Measurements from ENCODE around the gene MARCHF7.
"Not testable (repeated sequence)": the region's sequence is repeated elsewhere in the genome, so short reads cannot be mapped to it uniquely, and the experiment has no call there.

Gene MARCHF7

GRCh38 chr2:159742846-159743245, 30.5 kb downstream of the MARCHF7 start:
- Histone ChIP-seq H3K79me2 (ENCODE audit: control insufficient read depth, insufficient read depth, low read length, unreplicated experiment) (peaks cover 81% of the 10 kb centered on the region), H3K4me3 (ENCODE audit: low read depth, low read length) (no peak overlapping the region), H3K36me3 (ENCODE audit: insufficient read depth, low read length) (peaks cover 55% of the 10 kb centered on the region), H3K27ac (ENCODE audit: low read depth, low read length) (no peak overlapping the region), H2AFZ (ENCODE audit: low read length, unreplicated experiment) (no peak overlapping the region), H3K4me1 (ENCODE audit: control insufficient read depth, insufficient read depth, low read length, unreplicated experiment) (peaks cover 5% of the 10 kb centered on the region), H3K27me3 (ENCODE audit: insufficient read depth, low read length) (no peaks in the 10 kb centered on the region)

DNA sequence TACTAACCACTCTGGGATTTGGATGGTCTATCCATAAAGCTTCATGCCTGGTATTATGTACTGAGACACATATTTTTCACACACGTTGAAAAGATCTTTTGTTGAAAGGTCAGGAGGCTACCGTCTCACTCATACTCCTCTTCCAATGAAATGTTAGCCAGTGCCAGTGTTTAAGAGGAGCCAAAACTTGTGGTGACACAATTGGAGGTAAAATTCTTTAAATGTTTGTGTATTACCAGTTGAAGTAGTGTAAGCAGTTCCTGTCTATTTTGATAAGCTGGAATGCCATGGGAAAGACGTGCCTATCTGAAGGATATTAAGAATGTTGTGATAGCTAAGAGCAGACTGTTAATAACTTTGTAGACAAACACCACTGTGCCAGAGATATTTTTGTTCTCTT, 32.1 kb downstream of the MARCHF7 start:
- Histone ChIP-seq H2AFZ (ENCODE audit: low read length, unreplicated experiment) (no peak overlapping the region), H3K79me2 (ENCODE audit: control insufficient read depth, insufficient read depth, low read length, unreplicated experiment) (peaks cover 74% of the 10 kb centered on the region), H3K36me3 (ENCODE audit: insufficient read depth, low read length) (peaks cover 60% of the 10 kb centered on the region), H3K27ac (ENCODE audit: low read depth, low read length) (peak overlapping the region; percentile 25), H3K4me3 (ENCODE audit: low read depth, low read length) (no peak overlapping the region), H3K4me1 (ENCODE audit: control insufficient read depth, insufficient read depth, low read length, unreplicated experiment) (peaks cover 5% of the 10 kb centered on the region), H3K27me3 (ENCODE audit: insufficient read depth, low read length) (no peaks in the 10 kb centered on the region)

DNA sequence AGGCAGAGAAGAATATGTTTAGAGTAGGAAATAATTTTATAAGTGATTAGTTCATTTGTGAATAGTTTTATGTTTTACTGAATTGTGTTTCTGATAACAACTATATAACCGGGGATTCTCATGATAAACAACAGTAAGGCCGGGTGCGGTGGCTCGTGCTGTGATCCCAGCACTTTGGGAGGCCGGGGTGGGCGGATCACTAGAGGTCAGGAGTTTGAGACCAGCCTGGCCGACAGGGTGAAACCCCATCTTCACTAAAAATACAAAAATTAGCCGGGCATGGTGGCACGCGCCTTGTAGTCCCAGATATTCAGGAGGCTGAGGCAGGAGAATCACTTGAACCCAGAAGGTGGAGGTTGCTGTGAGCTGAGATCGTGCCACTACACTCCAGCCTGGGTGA, 32.9 kb downstream of the MARCHF7 start:
- not testable (repeated sequence) for H3K4me1 ChIP-seq (ENCODE audit: control insufficient read depth, insufficient read depth, low read length, unreplicated experiment); H3K27me3 ChIP-seq (ENCODE audit: insufficient read depth, low read length); H3K4me3 ChIP-seq (ENCODE audit: low read depth, low read length); H2AFZ ChIP-seq (ENCODE audit: low read length, unreplicated experiment)
- Histone ChIP-seq H3K36me3 (ENCODE audit: insufficient read depth, low read length) (peaks cover 52% of the 10 kb centered on the region), H3K27ac (ENCODE audit: low read depth, low read length) (peak overlapping the region; percentile 25; the same call in 1 of the 2 replicates), H3K79me2 (ENCODE audit: control insufficient read depth, insufficient read depth, low read length, unreplicated experiment) (peaks cover 72% of the 10 kb centered on the region)

GRCh38 chr2:159748089-159748488, 35.8 kb downstream of the MARCHF7 start:
- peaks cover 71% of the 10 kb centered on the region for H3K79me2 ChIP-seq (ENCODE audit: control insufficient read depth, insufficient read depth, low read length, unreplicated experiment)
- H3K36me3 ChIP-seq (ENCODE audit: insufficient read depth, low read length) = peaks cover 59% of the 10 kb centered on the region
- H3K27ac ChIP-seq (ENCODE audit: low read depth, low read length) = no peak overlapping the region
- H2AFZ ChIP-seq (ENCODE audit: low read length, unreplicated experiment) = no peak overlapping the region
- H3K4me3 ChIP-seq (ENCODE audit: low read depth, low read length) = no peak overlapping the region
- peaks cover 5% of the 10 kb centered on the region for H3K4me1 ChIP-seq (ENCODE audit: control insufficient read depth, insufficient read depth, low read length, unreplicated experiment)
- H3K27me3 ChIP-seq (ENCODE audit: insufficient read depth, low read length) = no peaks in the 10 kb centered on the region

DNA sequence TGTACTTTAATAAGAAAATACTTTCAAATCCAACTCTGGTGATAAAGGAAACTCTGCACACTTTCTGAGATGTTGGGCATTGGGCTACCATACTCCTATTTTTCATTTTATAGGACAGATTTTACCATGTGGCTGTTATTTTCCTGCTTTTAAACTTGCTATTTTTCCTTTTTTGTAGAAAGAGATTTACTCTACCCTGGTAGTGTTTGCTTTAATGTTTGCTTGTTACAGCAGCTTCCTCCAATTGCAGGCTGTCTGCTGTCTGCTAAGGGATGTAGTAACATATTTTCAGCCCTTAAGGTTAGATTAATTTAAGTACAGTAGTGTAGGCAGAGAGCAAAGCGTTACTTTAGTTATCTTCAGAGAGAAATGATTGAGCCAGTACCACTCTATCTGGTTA, 38.6 kb downstream of the MARCHF7 start:
- H3K79me2 ChIP-seq (ENCODE audit: control insufficient read depth, insufficient read depth, low read length, unreplicated experiment) = peaks cover 78% of the 10 kb centered on the region
- no peak overlapping the region for H3K27ac ChIP-seq (ENCODE audit: low read depth, low read length)
- peaks cover 59% of the 10 kb centered on the region for H3K36me3 ChIP-seq (ENCODE audit: insufficient read depth, low read length)
- H2AFZ ChIP-seq (ENCODE audit: low read length, unreplicated experiment) = no peak overlapping the region
- H3K4me3 ChIP-seq (ENCODE audit: low read depth, low read length) = no peak overlapping the region
- no peaks in the 10 kb centered on the region for H3K4me1 ChIP-seq (ENCODE audit: control insufficient read depth, insufficient read depth, low read length, unreplicated experiment)
- no peaks in the 10 kb centered on the region for H3K27me3 ChIP-seq (ENCODE audit: insufficient read depth, low read length)

DNA sequence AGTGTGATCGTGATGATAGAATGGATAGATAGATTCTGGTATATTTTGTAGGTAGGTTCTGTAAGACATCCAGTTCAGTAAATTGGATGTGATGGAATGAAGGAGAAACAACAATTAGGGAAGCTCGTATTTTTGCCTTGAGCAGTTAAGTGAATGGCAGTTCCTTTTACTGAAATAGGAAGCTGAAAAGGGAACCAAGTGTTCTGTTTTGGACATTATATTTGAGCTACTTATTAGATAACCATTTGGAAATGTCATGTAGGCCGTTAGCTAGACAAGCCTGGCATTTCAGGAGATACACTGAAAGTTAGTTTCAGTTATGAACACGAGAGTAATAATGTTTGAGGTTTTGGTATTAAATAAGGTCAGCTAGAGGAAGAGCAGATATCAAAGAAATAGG, 41.5 kb downstream of the MARCHF7 start:
- no peak overlapping the region for H3K27ac ChIP-seq (ENCODE audit: low read depth, low read length)
- peaks cover 10% of the 10 kb centered on the region for H3K4me1 ChIP-seq (ENCODE audit: control insufficient read depth, insufficient read depth, low read length, unreplicated experiment)
- H3K4me3 ChIP-seq (ENCODE audit: low read depth, low read length) = no peak overlapping the region
- H3K27me3 ChIP-seq (ENCODE audit: insufficient read depth, low read length) = no peaks in the 10 kb centered on the region
- peaks cover 40% of the 10 kb centered on the region for H3K36me3 ChIP-seq (ENCODE audit: insufficient read depth, low read length)
- H2AFZ ChIP-seq (ENCODE audit: low read length, unreplicated experiment) = no peak overlapping the region
- H3K79me2 ChIP-seq (ENCODE audit: control insufficient read depth, insufficient read depth, low read length, unreplicated experiment) = peaks cover 77% of the 10 kb centered on the region

GRCh38 chr2:159755014-159755413, 42.7 kb downstream of the MARCHF7 start:
- Histone ChIP-seq H3K27me3 (ENCODE audit: insufficient read depth, low read length) (no peaks in the 10 kb centered on the region), H3K4me3 (ENCODE audit: low read depth, low read length) (no peak overlapping the region), H3K36me3 (ENCODE audit: insufficient read depth, low read length) (peaks cover 49% of the 10 kb centered on the region), H3K4me1 (ENCODE audit: control insufficient read depth, insufficient read depth, low read length, unreplicated experiment) (peaks cover 10% of the 10 kb centered on the region), H2AFZ (ENCODE audit: low read length, unreplicated experiment) (no peak overlapping the region), H3K79me2 (ENCODE audit: control insufficient read depth, insufficient read depth, low read length, unreplicated experiment) (peaks cover 79% of the 10 kb centered on the region), H3K27ac (ENCODE audit: low read depth, low read length) (no peak overlapping the region)

DNA sequence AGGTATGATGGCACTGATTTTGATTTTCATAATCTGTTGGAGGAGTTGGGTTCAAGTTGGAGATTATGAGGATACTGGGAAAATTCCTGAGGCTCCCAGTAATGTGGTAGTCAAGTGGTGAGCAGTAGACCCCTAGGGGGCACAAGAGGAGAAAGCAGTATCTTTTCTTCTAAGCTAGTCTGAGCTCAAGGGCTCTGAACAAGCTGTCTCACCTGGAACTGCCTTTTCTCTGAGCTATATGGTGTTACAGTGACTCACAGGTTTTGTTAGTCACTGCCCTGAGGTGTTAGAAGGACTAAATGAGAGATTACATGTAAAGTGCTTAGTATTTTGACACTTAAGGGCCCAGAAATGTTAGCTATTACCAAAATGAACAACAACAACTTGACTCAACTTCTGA, 43.5 kb downstream of the MARCHF7 start:
- no peak overlapping the region for H2AFZ ChIP-seq (ENCODE audit: low read length, unreplicated experiment)
- H3K36me3 ChIP-seq (ENCODE audit: insufficient read depth, low read length) = peaks cover 54% of the 10 kb centered on the region
- H3K27ac ChIP-seq (ENCODE audit: low read depth, low read length) = no peak overlapping the region
- H3K79me2 ChIP-seq (ENCODE audit: control insufficient read depth, insufficient read depth, low read length, unreplicated experiment) = peaks cover 77% of the 10 kb centered on the region
- no peak overlapping the region for H3K4me3 ChIP-seq (ENCODE audit: low read depth, low read length)
- peaks cover 10% of the 10 kb centered on the region for H3K4me1 ChIP-seq (ENCODE audit: control insufficient read depth, insufficient read depth, low read length, unreplicated experiment)
- no peaks in the 10 kb centered on the region for H3K27me3 ChIP-seq (ENCODE audit: insufficient read depth, low read length)

DNA sequence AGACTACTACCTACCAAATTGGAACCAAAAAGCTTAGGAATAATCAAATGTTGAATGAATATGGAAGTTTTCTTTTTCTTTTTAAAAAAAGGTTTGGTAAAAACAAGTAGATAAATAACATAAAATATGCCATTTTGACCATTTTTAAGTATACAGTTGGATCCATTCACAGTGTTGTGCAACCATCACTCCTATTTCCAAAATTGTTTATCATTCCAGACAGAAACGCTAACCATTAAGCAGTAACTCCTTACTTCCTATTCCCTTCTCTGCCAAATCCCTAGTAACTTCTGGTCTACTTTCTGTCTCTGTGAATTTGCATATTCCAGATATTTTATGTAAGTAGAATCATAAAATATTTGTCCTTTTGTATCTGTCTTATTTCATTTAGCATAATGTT, 45.9 kb downstream of the MARCHF7 start:
- H3K4me1 ChIP-seq (ENCODE audit: control insufficient read depth, insufficient read depth, low read length, unreplicated experiment) = peaks cover 10% of the 10 kb centered on the region
- H2AFZ ChIP-seq (ENCODE audit: low read length, unreplicated experiment) = no peak overlapping the region
- H3K79me2 ChIP-seq (ENCODE audit: control insufficient read depth, insufficient read depth, low read length, unreplicated experiment) = peaks cover 67% of the 10 kb centered on the region
- H3K36me3 ChIP-seq (ENCODE audit: insufficient read depth, low read length) = peaks cover 51% of the 10 kb centered on the region
- no peaks in the 10 kb centered on the region for H3K27me3 ChIP-seq (ENCODE audit: insufficient read depth, low read length)
- no peak overlapping the region for H3K4me3 ChIP-seq (ENCODE audit: low read depth, low read length)
- H3K27ac ChIP-seq (ENCODE audit: low read depth, low read length) = no peak overlapping the region; the same call in 1 of the 2 replicates

DNA sequence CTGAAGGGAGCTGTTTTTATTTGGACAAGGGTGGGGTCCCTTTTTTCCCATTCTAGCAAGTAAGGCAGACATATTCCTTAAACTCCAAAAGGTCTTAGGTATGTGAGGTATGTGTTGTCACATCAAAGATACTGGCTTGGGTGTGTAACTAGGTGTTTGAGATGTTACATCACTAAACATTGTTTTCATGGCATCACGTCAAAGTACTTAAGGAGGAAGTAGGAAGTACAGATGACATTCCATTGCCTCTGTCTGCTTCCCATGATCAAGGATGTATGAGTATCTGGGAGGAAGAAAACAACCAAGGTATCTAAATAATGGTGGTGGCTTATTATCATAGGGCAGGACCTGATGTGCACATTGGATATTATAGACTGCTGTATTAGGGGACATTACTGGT, 46.4 kb downstream of the MARCHF7 start:
- Histone ChIP-seq H3K27me3 (ENCODE audit: insufficient read depth, low read length) (no peaks in the 10 kb centered on the region), H3K36me3 (ENCODE audit: insufficient read depth, low read length) (peaks cover 53% of the 10 kb centered on the region), H3K27ac (ENCODE audit: low read depth, low read length) (no peak overlapping the region; the same call in 1 of the 2 replicates), H3K4me3 (ENCODE audit: low read depth, low read length) (no peak overlapping the region), H3K4me1 (ENCODE audit: control insufficient read depth, insufficient read depth, low read length, unreplicated experiment) (peaks cover 10% of the 10 kb centered on the region), H2AFZ (ENCODE audit: low read length, unreplicated experiment) (no peak overlapping the region), H3K79me2 (ENCODE audit: control insufficient read depth, insufficient read depth, low read length, unreplicated experiment) (peaks cover 66% of the 10 kb centered on the region)

GRCh38 chr2:159759577-159759976, 47.3 kb downstream of the MARCHF7 start:
- Histone ChIP-seq H3K27me3 (ENCODE audit: insufficient read depth, low read length) (no peaks in the 10 kb centered on the region), H3K36me3 (ENCODE audit: insufficient read depth, low read length) (peaks cover 48% of the 10 kb centered on the region), H2AFZ (ENCODE audit: low read length, unreplicated experiment) (no peak overlapping the region), H3K79me2 (ENCODE audit: control insufficient read depth, insufficient read depth, low read length, unreplicated experiment) (peaks cover 57% of the 10 kb centered on the region), H3K4me3 (ENCODE audit: low read depth, low read length) (no peak overlapping the region), H3K27ac (ENCODE audit: low read depth, low read length) (no peak overlapping the region), H3K4me1 (ENCODE audit: control insufficient read depth, insufficient read depth, low read length, unreplicated experiment) (peaks cover 10% of the 10 kb centered on the region)
